WTC11 (cell line): Measurements from ENCODE around the gene MOSPD3.
A peak's percentile ranks its signal among the peaks of the same experiment; 100 is the strongest.

Source experiments
- CTCF ChIP-seq: fragments of 200-600 bp; IDR thresholded peaks from 2 replicates; pipeline ENCODE4 v1.8.0; 2022; ENCODE audit warnings: antibody characterized with exemption
- ESRRA ChIP-seq: sonication (generic); formaldehyde crosslinking; IDR thresholded peaks from 2 replicates; pipeline ENCODE4 v1.8.1; 2022; ENCODE audit warnings: mild to moderate bottlenecking, missing genetic modification reagents, borderline replicate concordance
- GABPB1 ChIP-seq: sonication (generic); formaldehyde crosslinking; IDR thresholded peaks from 2 replicates; pipeline ENCODE4 v1.8.1; 2023; ENCODE audit warnings: mild to moderate bottlenecking, missing genetic modification reagents
- GTF2I ChIP-seq: fragments of 250-450 bp; sonication (Bioruptor Pico); conservative IDR thresholded peaks from 2 replicates; pipeline ENCODE4 v1.4.0; 2021; ENCODE audit warnings: mild to moderate bottlenecking
- SMAD3 ChIP-seq: sonication (generic); formaldehyde crosslinking; IDR thresholded peaks from 2 replicates; pipeline ENCODE4 v1.8.0; 2022; ENCODE audit warnings: missing genetic modification reagents, mild to moderate bottlenecking, borderline replicate concordance
- TP53 ChIP-seq: sonication (generic); formaldehyde crosslinking; IDR thresholded peaks from 2 replicates; pipeline ENCODE4 v1.8.1; 2023; ENCODE audit warnings: mild to moderate bottlenecking, missing genetic modification reagents
- USF2 ChIP-seq: sonication (generic); formaldehyde crosslinking; IDR thresholded peaks from 2 replicates; pipeline ENCODE4 v1.8.1; 2023; ENCODE audit warnings: mild to moderate bottlenecking, missing genetic modification reagents, moderate library complexity
- ZBTB21 ChIP-seq: sonication (generic); formaldehyde crosslinking; IDR thresholded peaks from 2 replicates; pipeline ENCODE4 v1.8.1; 2023; ENCODE audit warnings: mild to moderate bottlenecking, missing genetic modification reagents, borderline replicate concordance

- TF ChIP-seq GTF2I (no peak), SMAD3 (CRISPR knock-in tag) (no peak), TP53 (no peak), CTCF (no peak), GABPB1 (CRISPR knock-in tag) (peak; percentile 24; the same call in 1 of the 2 replicates), ESRRA (CRISPR knock-in tag) (no peak), ZBTB21 (CRISPR knock-in tag) (no peak), USF2 (CRISPR knock-in tag) (no peak)
Observed at GRCh38 chr7:100570954-100571828, 41.1 kb upstream of the MOSPD3 start.
